Left lung (tissue), 10 donors: ENCODE data around the gene ZNF296. TPM values are rescaled to one million over a fixed set of nuclear protein-coding genes. Genes with fewer than 3 reads are reported as not detected.
A peak's percentile ranks its signal among the peaks of the same experiment; 100 is the strongest.

Experiments
- ATAC-seq: fragments of 200-7000 bp; cut with Tn5 transposase; one replicate; pipeline ENCODE4 v1.9.1; 2020; ENCODE audit warnings: moderate library complexity
- DNase-seq, 4 donors: peaks; one replicate each; pipeline ENCODE4 v3.0.0-alpha.2; 2013 to 2020
- H3K27ac ChIP-seq, 2 donors: fragments of 200-600 bp; sonication (generic) in 1 of 2; one replicate each; pipeline versions ENCODE4 v1.5.0 to v1.8.0; 2020 to 2021
- H3K27me3 ChIP-seq, 2 donors: fragments of 200-600 bp; sonication (generic) in 1 of 2; one replicate each; pipeline versions ENCODE4 v1.5.0 to v1.8.0; 2020 to 2021
- H3K36me3 ChIP-seq, 2 donors: fragments of 200-600 bp; sonication (generic) in 1 of 2; one replicate each; pipeline versions ENCODE4 v1.5.0 to v1.8.0; 2020 to 2021
- H3K4me1 ChIP-seq, 2 donors: fragments of 200-600 bp; one replicate each; pipeline ENCODE4 v1.8.0; 2021
- H3K4me3 ChIP-seq, 2 donors: fragments of 200-600 bp; sonication (generic) in 1 of 2; one replicate each; pipeline versions ENCODE4 v1.5.0 to v1.8.0; 2020 to 2021; ENCODE audit warnings: mild to moderate bottlenecking in 1 of 2
- H3K9me3 ChIP-seq, 2 donors: fragments of 200-600 bp; sonication (generic) in 1 of 2; one replicate each; pipeline versions ENCODE4 v1.5.0 to v1.8.0; 2020 to 2021
- intact Hi-C, 2 donors: fragments of 100-400 bp; cut with DNase I; formaldehyde crosslinking; loops; one replicate each; pipeline versions ENCODE4 v1.11.2 to v1.14.2; 2022
- polyA plus RNA-seq, 6 donors: library from polyadenylated mRNA; unstranded; fragments of 120-200 nt; gene quantifications; one replicate each; pipeline ENCODE4 v1.2.1, GENCODE V29; 2013; ENCODE audit not compliant: insufficient read length in 6 of 6
- total RNA-seq, 2 donors: library from RNA; stranded (reverse); fragmentation: NEBNext Ultra II Directional; extraction: Animal tissue kit (Norgen Biotek cat#: 25700); gene quantifications; one replicate each; pipeline ENCODE4 v1.2.1, GENCODE V29; 2021
- TF ChIP-seq, protein P1 (sequence below), 2 donors: fragments of 200-600 bp; sonication (generic) in 1 of 2; IDR thresholded peaks; one replicate each; pipeline versions ENCODE4 v1.5.0 to v1.8.0; 2021; ENCODE audit warnings: antibody characterized with exemption in 2 of 2
- donor health status: DM: no; HTN: yes; CAD: no.
- donor health status: DM: no; HTN: no; CAD: no.

The ZNF296 gene
- total and polyA plus RNA-seq, 8 donors, result 0.43 to 2.0 (median 1.0) TPM

GRCh38 chr19:45097450-45097775, 21.1 kb upstream of the ZNF296 start:
- ATAC-seq (no peak), DNase-seq (no peak)
- Histone ChIP-seq H3K27ac (peak overlapping the region in 1 of 2 donors; percentile 33), H3K9me3 (no peaks in the 10 kb centered on the region), H3K4me3 (no peak overlapping the region), H3K4me1 (peaks cover 41 to 59% of the 10 kb centered on the region in 2 donors), H3K36me3 (no peaks in the 10 kb centered on the region), H3K27me3 (no peaks in the 10 kb centered on the region)
- intact Hi-C loops, result no loop called here
- TF ChIP-seq, protein P1, sequence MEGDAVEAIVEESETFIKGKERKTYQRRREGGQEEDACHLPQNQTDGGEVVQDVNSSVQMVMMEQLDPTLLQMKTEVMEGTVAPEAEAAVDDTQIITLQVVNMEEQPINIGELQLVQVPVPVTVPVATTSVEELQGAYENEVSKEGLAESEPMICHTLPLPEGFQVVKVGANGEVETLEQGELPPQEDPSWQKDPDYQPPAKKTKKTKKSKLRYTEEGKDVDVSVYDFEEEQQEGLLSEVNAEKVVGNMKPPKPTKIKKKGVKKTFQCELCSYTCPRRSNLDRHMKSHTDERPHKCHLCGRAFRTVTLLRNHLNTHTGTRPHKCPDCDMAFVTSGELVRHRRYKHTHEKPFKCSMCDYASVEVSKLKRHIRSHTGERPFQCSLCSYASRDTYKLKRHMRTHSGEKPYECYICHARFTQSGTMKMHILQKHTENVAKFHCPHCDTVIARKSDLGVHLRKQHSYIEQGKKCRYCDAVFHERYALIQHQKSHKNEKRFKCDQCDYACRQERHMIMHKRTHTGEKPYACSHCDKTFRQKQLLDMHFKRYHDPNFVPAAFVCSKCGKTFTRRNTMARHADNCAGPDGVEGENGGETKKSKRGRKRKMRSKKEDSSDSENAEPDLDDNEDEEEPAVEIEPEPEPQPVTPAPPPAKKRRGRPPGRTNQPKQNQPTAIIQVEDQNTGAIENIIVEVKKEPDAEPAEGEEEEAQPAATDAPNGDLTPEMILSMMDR (IDR thresholded peaks at IDR 0.05), result no peak

DNA sequence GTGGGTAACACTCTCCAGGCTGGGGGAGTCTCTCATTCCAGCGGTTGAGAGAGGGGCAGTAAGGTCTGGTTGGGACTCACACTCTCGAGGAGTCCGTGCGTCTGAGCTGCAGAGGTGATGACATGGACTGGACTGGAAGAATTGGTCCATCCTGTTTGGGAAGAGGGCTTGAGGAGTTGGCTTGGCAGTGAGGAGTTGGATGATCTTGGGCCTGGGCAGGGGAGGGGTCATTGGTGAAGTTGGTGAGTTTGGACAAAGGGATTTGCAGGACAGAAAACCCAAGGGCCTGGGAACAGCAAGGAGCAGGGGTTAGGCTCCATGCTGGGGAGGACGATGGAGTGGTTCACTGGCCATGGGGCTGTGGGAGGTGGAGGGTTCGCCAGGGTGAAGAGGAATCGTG, 20.4 kb upstream of the ZNF296 start:
- Histone ChIP-seq H3K4me3 (no peak overlapping the region), H3K4me1 (peaks cover 41 to 59% of the 10 kb centered on the region in 2 donors), H3K27me3 (no peaks in the 10 kb centered on the region), H3K9me3 (no peaks in the 10 kb centered on the region), H3K36me3 (no peaks in the 10 kb centered on the region), H3K27ac (no peak overlapping the region)
- ATAC-seq, result no peak
- intact Hi-C loops, result no loop called here
- DNase-seq, result no peak
- TF ChIP-seq, protein P1 (IDR thresholded peaks at IDR 0.05), result no peak

GRCh38 chr19:45095496-45096413, 19.5 kb upstream of the ZNF296 start:
- no peak overlapping the region for H3K27ac ChIP-seq
- intact Hi-C loops, result no loop called here
- H3K27me3 ChIP-seq, result no peaks in the 10 kb centered on the region
- no peak overlapping the region for H3K4me3 ChIP-seq
- peaks cover 41 to 65% of the 10 kb centered on the region in 2 donors for H3K4me1 ChIP-seq
- H3K36me3 ChIP-seq, result peaks cover 0 to 3% of the 10 kb centered on the region in 2 donors
- no peaks in the 10 kb centered on the region for H3K9me3 ChIP-seq
- ATAC-seq (no peak), DNase-seq (no peak)
- TF ChIP-seq, protein P1 (IDR thresholded peaks at IDR 0.05), result no peak

DNA sequence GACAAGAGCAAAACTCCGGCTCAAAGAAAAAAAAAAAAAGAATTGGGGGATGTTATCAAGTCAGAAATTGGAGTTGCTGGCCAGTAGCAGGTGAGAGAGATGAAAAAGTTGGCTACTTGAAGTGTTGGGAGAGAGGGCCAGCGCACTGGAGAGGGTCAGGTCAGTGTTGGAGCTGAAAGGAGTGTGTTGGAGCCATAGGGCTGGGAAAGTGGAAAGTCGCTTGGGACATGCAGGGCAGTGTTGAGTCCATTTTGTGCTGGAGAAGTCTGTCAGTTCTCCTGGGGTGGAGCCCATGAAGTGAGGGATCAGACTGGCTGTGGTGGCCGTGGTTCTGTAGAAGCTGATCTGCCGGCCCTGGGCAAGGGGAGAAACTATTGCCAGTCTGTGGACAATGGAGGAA, 18.4 kb upstream of the ZNF296 start:
- ATAC-seq (no peak), DNase-seq (no peak)
- H3K9me3 ChIP-seq, result no peaks in the 10 kb centered on the region
- H3K27me3 ChIP-seq, result no peaks in the 10 kb centered on the region
- H3K27ac ChIP-seq, result no peak overlapping the region
- intact Hi-C loops, result no loop called here
- peaks cover 0 to 12% of the 10 kb centered on the region in 2 donors for H3K36me3 ChIP-seq
- TF ChIP-seq, protein P1 (IDR thresholded peaks at IDR 0.05), result no peak
- H3K4me1 ChIP-seq, result peaks cover 41 to 64% of the 10 kb centered on the region in 2 donors
- peak overlapping the region in 1 of 2 donors; percentile 94 for H3K4me3 ChIP-seq

DNA sequence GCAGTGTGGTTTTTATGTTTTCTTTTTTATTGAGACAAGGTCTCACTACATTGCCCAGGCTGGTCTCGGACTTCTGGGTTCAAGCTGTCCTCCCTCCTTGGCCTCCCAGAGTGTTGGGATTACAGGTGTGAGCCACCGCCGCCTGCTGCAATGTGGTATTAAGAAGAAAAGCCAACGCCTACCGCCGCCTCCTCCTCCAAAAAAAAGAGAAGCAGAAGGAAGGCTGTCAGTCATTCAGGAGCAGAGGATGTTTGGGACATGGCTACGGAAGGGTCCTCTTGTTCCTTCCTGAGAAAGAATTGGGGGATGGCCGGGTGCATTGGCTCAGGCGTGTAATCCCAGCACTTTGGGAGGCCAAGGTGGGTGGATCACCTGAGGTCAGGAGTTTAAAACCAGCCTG, 17.9 kb upstream of the ZNF296 start:
- TF ChIP-seq, protein P1 (IDR thresholded peaks at IDR 0.05), result no peak
- ATAC-seq (no peak), DNase-seq (no peak)
- H3K9me3 ChIP-seq, result no peaks in the 10 kb centered on the region
- H3K4me1 ChIP-seq, result peaks cover 39 to 58% of the 10 kb centered on the region in 2 donors
- intact Hi-C loops, result no loop called here
- no peak overlapping the region for H3K27ac ChIP-seq
- H3K36me3 ChIP-seq, result peaks cover 0 to 12% of the 10 kb centered on the region in 2 donors
- H3K27me3 ChIP-seq, result no peaks in the 10 kb centered on the region
- peak overlapping the region; percentile 90 to 94 for H3K4me3 ChIP-seq
